Epidermal melanocyte (primary cell): Measurements from ENCODE around the gene PPP3CA.

ENCODE experiments used
- DNase-seq: peaks from one replicate; pipeline ENCODE4 v3.0.0; 2011; ENCODE audit warnings: low spot score; ENCODE audit not compliant: insufficient read length

The PPP3CA gene

GRCh38 chr4:101064541-101065180 lies 282.7 kb downstream of the PPP3CA start:
- DNase-seq: no peak

DNA sequence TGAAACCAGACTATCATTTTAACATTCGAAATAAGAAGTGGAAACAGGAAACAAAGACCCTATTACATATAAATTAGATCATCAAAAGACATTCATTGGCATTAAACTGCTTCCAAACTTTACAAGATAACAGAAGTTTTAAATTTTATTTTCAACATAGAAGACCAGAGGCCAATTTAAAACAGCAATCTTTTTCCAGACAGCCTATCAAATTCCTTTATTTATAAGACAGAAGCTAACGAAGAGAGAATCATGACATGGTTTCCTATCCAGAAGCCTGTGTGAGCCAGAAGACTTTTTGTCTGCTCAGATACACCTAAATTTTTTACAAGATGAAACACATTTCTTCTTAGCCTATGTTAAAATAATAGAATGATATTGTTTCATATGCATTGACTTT lies 291.9 kb downstream of the PPP3CA start:
- no peak for DNase-seq

DNA sequence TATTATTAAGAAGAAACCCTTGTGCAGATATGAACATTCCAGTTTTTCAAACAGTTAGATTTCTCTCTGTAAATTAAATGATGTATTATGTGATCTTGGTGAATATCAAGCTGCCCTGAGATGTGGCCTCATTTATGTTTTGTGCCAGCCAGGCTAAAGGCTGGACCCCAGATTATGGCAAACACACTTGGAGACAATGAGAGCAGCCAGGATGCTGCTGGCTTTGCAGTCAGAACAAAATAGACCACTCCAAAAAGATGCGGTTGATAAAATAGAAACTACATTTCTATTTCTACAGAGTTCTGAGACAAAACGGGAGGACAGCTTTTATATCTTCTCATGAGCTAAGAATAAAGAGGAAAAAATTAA lies 296.5 kb downstream of the PPP3CA start:
- DNase-seq: no peak

GRCh38 chr4:101050088-101050836 lies 297.1 kb downstream of the PPP3CA start:
- DNase-seq: no peak

DNA sequence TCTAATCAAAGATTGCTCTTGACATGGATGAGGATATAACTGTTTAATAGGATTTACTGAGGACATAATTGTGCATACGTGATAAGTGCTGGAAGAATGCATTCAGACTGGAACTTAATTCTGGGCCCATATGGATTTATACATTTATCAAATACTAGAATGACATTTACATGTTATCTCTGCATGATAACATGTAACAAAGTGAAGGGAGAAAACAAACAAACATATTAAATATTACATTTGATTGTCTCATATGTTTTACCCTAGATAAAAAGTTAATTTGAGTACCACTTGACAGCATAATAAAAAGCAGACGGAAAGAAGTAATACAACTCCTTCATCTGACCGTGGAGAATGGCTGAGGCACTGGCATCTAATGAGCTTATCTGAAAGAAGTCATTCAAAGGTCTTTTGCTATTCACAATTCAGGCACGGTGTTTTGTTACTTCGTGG lies 297.8 kb downstream of the PPP3CA start:
- no peak for DNase-seq

- no peak for DNase-seq
Observed at GRCh38 chr4:101044766-101045165, 302.6 kb downstream of the PPP3CA start.

DNA sequence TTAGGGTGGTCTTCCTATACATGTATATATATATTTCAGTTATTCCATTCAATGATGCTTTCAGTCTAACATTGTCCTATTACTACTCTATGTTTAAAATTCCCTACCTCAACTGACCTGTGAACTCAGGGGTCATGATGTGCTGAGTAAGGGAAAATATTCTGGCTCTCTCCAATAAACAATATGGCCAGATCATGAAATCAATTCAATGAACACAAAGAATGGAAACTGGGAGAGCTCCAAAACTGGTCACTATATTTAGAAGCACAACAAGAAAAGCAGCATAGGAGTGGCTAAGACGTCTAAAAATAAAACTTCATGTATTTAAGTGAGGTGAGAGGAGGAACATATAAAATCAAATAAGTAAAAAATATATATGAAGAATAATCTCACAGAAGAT lies 304.5 kb downstream of the PPP3CA start:
- DNase-seq: no peak

GRCh38 chr4:101040776-101041175 lies 306.6 kb downstream of the PPP3CA start:
- DNase-seq: no peak

GRCh38 chr4:101039367-101039766 lies 308.0 kb downstream of the PPP3CA start:
- no peak for DNase-seq

DNA sequence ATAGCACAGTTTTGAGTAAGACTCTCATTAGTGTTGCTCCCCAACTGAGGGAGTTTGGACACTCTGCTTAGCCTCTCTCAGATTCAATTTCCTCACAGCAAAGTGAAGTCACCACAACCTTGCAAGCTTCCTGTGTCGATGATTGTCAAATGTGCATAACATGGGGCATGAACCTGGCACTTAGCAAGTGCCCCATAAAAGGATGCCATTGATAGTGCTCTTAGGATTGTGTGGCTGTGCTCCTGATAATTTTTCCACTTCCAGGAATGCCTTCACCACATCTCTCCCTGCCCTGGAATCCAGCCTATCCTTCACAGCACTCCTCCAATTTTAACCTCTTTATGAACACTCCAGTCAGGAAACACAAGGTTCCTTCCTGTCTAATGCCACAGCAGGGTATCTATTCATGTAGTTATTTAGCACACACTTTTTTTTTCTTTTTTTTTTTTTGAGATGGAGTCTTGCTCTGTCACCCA lies 309.4 kb downstream of the PPP3CA start:
- no peak for DNase-seq

GRCh38 chr4:101037249-101037648 lies 310.1 kb downstream of the PPP3CA start:
- DNase-seq: no peak

- DNase-seq: no peak
Observed at GRCh38 chr4:101035487-101035886, 311.8 kb downstream of the PPP3CA start.

DNA sequence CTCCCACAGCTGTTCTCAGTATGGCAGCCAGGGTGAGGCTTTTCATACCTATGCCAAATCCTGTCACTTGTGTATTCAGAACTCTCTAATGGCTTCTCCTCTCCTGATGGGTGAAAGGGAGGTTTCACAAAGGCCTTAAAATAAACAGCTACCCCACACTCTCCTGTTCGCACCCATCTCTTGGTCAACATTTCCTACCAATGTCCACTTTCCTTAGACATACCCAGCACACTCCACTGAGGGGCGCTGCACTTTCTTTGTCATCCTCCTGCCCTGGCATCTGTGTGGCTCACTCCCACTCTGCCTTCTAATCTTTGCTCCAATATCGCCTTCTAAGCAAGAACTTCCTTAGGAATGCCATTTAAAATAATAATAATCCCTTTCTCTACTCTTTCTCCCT lies 313.3 kb downstream of the PPP3CA start:
- no peak for DNase-seq

- DNase-seq: no peak
Observed at GRCh38 chr4:101032541-101032940, 314.8 kb downstream of the PPP3CA start.

DNA sequence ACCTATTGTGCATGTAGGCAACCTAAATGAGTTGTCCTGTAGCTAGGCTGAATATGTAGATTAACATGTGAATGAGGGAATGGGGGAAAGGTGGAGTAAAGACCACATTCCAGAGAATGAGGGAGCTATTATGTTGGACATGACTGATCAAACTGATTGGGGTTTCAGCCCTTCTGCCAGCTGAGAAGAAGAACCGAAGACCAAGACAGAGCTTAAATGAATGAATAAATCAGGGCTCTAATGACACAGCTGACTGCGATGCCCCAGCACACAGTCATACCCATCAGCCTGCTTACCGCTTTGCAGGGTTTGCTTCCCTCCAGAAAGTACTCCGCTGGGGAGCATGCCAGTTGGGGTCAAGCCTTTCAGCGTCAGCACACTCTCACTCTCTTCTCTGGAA lies 315.4 kb downstream of the PPP3CA start:
- no peak for DNase-seq

DNA sequence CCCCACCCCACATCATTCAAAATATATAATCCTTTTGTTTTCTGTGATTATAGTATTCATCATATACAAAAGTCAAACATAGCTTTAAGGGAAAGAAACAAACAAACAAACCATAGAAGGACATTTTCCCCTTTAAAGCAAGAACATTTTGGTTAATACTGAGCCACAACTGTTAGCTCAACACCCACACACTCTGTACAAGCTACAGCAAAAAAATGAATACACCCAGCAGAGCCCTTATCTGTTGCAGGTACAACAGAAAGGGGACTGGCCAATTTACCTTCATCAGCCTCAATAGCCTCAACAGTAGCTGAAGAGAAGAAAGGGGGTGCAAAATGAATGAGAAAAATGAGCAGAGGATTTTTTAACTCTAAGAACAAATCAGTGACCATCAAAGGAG lies 318.4 kb downstream of the PPP3CA start:
- no peak for DNase-seq

- no peak for DNase-seq
Observed at GRCh38 chr4:101027721-101028120, 319.6 kb downstream of the PPP3CA start.

DNA sequence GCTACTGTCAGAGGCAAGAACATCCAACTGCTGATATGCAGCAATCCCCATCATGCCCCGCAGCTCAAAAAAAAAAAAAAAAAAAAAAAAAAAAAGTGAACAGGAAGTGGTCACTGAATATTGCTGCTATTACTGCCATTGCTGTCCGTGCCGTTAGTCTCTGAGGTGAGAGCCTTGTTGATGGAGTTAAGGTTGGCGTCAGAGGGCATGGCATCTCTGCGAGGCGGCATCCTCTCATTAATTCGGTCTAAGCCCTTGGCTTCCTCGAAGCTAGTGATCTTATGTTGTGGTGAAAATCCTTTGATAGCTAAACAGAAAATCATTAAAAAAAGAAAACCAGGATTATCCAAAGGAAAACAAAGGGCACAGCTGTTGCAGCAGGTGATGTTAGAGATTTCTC lies 321.6 kb downstream of the PPP3CA start:
- no peak for DNase-seq

DNA sequence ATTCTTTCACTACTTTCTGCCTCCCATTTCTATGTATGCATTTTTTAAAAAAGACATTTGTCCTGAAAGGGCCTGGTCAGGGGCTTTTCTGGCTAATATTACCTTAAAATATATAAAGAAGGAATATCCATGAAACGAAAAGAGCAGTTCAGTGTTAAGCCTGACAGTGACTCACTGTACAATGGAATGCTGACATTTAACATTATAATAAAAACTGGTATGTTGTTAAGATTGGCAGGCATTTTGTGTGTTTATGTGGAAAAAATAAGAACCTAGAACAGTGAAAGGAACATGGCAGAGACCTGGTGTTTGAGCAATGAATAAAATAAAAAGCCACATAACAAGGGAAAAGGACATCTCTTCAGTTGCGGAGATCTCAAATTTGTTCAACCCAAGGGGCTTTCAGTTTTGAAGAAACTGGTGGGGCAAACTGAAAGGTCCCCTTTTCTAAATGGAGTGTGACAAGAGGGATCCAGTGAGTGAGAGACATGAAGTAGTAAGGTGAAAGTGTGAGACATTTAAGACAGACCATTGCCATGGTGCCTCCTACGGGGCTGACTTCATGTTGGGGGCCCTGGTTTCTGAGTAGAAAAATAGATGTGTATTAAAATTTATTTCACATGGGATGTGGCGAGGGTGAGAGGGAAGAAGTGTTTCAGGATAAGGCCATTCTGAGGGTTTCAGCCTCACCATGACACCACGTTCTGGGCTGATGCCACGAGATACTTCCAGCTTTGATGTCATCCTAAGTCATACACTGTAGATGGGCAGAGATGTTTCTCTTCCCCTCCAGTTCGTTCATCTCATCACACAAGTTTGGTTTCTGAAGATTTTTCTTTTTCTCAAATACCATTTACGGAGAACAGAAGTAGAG lies 324.9 kb downstream of the PPP3CA start:
- no peak for DNase-seq

- no peak for DNase-seq
Observed at GRCh38 chr4:101020956-101021355, 326.4 kb downstream of the PPP3CA start.

DNA sequence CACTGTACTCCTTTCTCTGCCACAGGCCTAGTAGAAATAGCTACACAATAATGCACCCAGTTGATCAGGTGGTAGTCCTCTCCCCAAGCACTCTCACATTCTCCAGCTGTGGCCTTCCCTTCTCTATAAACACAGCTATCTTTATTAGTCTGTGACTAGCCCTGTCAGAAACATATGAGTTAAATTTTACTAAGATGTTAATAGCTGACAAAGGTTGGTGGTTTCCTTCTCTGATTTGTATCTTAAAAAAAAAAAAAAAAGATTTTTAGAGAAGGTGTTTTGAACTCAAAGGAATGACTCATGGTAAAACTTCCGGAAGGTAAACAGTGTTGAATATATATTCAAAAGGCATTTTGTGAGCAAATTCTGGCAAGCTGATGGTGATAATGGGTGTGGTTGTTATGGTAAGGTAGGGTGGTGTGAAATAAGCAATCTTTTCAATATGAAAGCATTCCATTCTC lies 327.4 kb downstream of the PPP3CA start:
- DNase-seq: no peak

DNA sequence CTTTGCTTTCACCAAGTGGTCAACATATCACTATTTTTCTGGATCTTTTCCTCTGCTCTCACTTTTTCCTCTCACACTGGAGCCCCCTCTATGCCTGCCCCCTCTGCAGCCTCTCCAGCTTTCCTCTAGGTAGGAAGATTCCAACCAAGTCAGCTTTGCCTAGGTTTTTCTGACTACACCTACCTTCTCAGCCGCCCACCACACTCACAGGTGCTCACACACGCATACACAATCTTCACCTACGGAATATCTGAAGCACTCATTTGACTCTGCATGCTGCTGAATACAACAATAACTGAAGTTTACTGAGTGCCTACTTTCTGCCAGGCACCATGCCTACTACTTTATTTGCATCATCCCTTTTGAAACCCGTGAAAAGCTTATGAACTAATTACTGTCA lies 328.0 kb downstream of the PPP3CA start:
- no peak for DNase-seq
